NCI-H146 (cell line): ENCODE data around the gene REST.
"Not testable (repeated sequence)": the region's sequence is repeated elsewhere in the genome, so short reads cannot be mapped to it uniquely, and the experiment has no call there.

Experiments used
- DNase-seq: peaks from one replicate; lab custom pipeline; 2025; lab: John Stamatoyannopoulos, UW

The REST gene, protein sequence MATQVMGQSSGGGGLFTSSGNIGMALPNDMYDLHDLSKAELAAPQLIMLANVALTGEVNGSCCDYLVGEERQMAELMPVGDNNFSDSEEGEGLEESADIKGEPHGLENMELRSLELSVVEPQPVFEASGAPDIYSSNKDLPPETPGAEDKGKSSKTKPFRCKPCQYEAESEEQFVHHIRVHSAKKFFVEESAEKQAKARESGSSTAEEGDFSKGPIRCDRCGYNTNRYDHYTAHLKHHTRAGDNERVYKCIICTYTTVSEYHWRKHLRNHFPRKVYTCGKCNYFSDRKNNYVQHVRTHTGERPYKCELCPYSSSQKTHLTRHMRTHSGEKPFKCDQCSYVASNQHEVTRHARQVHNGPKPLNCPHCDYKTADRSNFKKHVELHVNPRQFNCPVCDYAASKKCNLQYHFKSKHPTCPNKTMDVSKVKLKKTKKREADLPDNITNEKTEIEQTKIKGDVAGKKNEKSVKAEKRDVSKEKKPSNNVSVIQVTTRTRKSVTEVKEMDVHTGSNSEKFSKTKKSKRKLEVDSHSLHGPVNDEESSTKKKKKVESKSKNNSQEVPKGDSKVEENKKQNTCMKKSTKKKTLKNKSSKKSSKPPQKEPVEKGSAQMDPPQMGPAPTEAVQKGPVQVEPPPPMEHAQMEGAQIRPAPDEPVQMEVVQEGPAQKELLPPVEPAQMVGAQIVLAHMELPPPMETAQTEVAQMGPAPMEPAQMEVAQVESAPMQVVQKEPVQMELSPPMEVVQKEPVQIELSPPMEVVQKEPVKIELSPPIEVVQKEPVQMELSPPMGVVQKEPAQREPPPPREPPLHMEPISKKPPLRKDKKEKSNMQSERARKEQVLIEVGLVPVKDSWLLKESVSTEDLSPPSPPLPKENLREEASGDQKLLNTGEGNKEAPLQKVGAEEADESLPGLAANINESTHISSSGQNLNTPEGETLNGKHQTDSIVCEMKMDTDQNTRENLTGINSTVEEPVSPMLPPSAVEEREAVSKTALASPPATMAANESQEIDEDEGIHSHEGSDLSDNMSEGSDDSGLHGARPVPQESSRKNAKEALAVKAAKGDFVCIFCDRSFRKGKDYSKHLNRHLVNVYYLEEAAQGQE

DNA sequence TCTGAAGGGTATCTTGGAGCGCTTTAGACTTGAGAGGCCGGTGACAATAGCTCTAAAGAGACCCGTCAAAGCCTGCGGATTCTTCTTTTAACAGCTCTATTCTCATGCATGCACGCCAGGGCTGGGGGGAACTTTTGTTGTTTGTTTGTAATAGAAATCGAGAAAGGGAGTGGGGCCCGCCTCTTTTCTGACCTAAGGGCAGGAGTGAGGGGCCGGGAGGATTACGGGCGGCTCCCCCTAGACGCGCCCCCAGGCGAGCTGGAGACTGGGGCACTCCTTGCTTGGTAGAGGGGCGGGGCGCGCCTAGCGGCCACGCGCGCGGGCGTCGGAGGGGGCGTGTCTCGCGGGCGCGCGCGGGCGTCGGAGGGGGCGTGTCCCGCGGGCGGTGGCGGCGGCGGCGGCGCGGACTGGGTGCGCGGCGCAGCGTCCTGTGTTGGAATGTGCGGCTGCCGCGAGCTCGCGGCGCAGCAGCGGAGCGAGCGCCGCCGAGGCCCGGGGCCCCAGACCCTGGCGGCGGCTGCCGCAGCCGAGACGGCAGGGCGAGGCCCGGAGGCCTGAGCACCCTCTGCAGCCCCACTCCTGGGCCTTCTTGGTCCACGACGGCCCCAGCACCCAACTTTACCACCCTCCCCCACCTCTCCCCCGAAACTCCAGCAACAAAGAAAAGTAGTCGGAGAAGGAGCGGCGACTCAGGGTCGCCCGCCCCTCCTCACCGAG, at the start of gene REST:
REST (plus strand) TSS at position 412 of the 717 bp plus-strand sequence. CDS start 2,739 bp downstream, outside the sequence.
- peak; percentile 25 for DNase-seq

DNA sequence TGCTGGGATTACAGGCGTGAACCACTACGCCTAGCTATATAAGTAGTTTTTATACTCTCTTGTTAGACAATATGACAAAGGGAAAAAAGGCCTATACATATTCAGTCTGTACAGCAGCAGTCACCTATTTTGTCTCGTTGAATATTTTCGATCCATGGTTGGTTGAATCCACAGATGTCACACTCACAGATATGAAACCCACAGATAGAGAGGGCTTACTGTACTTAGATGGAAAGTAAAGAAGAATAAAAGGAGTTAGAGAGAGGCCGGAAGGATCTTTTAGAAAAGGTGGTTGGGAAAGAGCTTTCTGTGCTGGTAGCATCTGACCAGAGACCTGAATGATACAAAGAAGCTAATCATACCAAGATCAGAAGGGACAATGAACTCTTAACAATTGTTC, 47.9 kb upstream of the REST start:
- no peak for DNase-seq

DNA sequence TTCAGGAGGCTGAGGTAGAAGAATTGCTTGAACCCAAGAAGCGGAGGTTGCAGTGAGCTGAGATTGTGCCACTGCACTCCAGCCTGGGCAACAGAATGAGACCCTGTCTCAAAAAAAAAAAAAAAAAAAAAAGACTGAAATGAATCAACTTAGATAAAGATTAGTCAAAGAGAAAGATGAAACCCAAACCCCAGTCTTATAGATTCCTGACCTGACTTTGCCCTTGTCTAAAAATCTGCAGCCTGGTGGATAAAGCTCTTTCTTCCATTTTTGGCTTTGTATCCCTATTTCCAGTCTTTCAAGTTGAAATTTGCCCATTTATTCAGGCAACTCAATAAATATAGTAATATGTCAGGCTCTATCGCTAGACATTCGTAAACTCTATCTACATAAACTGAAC, 46.9 kb upstream of the REST start:
- no peak for DNase-seq

DNA sequence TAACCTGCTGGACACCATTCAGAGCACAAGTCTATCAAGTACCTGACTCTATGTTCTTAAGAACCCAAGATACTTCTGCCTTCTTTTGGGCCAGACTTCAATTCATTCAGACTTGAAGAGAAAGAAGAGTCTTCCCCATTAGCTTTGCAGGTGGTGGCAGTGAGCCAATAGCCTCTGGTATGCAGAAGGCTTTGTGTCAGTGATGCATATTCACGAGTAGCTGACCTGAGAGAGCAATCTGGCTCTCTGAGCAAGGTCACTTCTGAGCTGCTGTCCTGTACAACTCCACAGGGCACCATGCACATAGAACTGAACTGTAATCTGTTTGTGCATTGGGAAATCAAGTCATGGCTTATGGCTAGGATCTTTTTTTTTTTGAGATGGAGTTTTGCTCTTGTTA, 46.3 kb upstream of the REST start:
- DNase-seq, result no peak

DNA sequence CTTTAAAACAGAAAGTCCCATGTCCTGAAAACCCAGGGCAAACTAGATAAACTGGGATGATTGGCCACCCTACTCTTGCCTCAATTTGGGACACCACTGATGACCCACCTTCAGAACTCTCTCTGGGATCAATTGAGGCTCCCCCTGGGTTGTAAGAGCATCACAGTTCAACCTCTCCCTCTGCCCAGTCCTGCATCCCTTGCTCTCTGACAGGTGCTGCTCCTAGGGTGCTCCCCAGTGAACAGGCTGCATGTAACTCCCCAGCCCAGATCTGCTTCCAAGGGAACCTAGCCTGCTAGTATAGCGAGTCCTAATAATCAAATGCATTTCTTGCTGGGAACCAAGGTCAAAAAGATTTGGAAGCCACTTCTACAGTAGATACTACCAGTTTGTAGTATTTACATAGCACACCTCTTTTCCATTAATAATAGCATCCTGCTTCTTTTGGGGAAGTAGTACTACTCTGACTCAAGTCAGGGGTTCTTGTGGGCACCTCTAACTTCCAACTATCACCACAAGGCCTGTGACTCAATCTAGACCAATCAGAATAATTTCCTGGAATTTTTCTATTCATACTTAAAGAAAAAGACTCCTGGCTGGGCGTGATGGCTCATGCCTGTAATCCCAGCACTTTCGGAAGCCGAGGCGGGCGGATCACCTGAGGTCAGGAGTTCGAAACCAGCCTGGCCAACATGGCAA, 44.1 kb upstream of the REST start:
- DNase-seq, result no peak

DNA sequence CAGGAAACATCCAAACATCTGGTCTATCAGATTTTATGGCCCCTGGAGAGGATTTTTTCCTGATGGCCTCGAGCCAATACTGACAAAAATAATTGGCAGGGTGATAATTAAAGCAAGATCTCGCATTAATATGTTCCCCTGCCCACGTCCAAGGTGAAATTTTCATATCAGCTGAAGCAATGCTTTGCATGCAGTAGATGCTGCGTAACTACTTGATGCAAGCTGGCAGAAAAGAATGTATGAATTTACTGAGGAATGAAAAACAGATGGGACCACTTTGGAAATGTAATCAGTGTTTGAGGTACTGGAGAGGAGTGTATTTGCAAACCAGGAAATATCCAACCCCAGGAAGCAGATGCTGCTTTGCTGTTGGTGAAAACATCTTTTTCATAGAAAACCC, 36.8 kb upstream of the REST start:
- no peak for DNase-seq

DNA sequence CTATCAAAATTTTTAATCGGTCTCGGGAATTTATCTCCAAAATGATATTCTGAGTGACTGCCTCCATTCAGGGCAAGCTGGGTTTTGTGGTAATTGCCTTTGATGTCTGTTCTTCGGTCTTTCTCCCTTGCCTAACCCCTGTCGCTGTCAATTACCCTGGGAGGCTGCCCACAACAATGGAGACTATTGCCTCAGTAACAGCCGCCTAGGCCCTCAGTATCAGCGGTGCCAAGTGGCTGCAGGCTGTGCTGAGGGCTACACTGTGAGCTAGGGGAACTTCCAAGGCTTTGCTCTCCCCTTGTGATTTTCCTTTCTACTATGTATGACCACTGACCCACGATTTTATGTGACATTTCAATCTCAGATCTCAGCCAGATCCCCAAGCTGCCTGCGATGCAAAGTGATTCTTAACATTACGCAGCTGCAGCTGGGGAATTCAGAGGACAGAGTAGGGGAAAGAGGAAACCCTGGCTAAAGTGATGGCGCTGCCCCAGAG, 36.3 kb upstream of the REST start:
- no peak for DNase-seq

DNA sequence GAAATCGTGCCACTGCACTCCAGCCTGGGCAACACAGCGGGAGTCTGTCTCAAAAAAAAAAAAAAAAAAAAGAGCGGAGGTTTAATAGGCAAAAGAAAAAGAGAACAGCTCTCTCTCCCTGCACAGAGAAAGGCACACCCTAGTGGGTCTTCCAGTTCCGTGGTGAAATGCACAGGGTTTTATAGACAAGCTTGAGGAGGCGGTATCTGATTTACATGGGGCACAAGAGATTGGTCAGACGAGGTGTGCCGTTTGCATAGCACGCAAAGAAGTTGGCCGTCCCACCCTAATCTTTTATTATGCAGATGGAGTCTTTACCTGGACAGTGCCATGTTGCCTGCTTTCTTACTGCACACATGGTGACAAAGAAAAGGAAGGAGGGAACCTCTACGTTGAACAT, 33.5 kb upstream of the REST start:
- DNase-seq, result peak; percentile 69

DNA sequence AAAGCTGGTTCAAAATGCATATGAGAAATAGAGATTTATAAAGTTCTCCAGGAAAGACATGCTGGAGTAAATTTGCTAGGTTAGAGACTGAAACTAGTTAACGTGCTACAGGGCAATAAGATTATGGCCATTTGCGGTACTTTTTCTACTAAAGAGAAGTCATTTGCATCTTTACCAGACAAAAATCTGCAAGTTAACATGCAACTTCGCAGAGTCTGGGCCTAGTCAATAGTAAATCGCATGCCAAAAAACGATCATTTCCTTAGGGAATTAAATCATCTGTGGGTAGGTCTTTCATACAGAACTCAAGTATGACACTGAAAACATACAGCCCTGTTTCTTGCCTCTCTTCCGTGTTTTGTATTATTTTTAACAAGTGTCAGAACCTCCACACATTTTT, 32.8 kb upstream of the REST start:
- no peak for DNase-seq

DNA sequence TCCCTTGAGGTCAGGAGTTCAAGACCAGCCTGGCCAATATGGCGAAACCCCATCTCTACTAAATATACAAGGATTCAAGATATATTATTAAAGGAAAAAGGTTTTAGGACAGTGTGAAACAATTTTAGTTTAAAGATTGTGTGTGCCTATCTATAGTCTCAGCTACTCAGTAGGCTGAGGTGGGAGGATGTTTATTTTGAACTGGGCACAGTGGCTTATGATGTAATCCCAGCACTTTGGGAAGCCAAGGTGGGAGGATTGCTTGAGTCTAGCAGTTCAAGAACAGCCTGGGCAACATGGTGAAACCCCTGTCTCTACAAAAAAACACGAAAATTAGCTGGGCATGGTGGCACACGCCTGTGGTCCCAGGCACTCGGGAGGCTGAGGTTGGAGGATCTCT, 31.4 kb upstream of the REST start:
- DNase-seq, result no peak

DNA sequence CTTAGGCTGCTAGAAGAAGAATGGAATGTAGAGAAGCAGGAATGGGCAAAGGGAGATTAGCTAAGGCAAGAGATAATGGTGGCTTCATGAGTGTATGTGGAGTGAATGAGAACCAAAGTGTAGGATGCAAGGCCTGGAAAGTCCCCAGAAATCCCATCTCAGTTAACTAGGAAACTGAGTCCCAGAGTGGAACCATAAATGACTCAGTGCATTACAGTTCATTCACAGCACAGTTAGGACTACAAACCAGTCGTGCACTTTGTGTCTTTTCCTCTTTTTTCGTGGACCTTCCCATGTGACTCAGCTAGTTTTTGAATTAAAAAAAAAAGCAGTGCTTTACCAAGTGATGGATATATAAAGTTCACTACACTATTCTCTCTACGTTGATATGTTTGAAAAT, 27.7 kb upstream of the REST start:
- DNase-seq, result no peak

DNA sequence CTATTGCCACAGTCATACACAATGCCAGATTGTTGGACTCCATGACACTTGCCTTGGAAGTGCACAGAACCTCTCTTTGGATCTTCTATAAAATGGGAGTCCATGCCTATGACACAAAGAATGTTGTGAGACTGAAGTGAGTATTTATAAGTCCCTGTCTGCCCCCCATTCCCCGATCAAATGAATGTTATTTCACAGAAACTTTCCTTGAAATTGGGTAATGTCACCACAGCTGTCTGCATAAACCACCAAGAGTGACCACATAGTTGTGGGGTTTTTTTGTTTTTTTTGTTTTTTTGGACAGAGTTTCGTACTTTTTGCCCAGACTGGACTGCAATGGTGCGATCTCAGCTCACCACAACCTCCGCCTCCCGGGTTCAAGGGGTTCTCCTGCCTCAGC, 27.1 kb upstream of the REST start:
- DNase-seq, result no peak

DNA sequence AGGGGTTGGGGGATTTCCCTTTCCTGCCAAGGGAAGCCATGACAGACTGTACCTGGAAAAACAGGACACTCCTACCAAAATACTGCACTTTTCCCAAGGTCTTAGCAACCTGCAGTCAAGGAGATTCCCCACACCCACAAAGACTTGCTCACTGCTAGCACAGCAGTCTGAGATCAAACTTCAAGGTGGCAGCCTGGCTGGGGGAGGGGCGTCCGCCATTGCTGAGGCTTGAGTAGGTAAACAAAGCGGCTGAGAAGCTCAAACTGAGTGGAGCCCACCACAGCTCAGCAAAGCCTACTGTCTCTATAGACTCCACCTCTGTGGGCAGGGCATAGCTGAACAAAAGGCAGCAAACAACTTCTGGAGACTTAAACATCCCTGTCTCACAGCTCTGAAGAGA, 23.2 kb upstream of the REST start:
- not testable (repeated sequence) for DNase-seq

DNA sequence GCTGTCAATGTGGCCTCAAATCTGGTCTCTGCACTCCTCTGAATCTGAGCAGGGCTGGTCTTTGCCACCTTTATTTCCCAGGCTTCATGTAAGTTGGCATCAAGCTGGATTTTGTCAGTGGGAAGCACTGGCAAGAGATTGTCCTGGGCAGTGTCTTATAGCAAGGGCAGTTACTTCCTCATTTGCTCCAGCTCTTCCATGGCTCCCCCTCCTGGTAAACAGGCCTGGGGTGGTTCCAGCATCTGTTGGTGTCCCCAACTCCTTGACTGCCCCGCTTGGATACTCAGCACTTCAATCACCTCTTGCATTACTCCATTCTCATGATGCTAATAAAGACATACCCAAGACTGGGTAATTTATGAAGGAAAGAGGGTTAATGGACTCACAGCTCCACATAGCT, 15.0 kb upstream of the REST start:
- DNase-seq, result no peak

DNA sequence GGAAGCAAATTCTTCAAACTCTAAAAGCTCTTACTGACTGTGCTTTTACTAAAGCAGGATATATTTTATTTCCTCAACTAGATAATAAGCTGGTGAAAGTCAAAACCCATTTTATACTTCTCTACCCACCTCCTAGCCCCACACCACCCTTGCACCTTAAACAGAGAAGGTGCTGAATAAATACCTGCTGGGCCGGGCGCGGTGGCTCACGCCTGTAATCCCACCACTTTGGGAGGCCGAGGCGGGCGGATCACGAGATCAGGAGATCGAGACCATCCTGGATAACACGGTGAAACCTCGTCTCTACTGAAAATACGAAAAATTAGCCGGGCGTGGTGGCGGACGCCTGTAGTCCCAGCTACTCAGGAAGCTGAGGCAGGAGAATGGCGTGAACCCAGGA, 9.9 kb upstream of the REST start:
- not testable (repeated sequence) for DNase-seq

DNA sequence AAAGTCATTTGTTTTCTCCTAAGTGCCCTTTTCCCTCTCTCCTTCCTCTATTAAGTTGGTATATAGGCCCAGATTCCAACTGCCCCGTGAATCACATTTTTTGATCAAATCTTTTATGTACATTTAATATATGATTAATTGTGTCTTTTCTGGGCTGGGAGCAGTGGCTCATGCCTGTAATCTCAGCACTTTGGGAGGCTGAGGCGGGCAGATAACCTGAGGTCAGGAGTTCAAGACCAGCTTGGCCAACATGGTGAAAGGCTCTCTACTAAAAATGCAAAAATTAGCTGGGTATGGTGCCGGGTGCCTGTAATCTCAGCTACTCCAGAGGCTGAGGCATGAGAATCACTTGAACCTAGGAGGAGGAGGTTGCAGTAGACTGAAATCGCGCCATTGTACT, 7.5 kb upstream of the REST start:
- DNase-seq, result not testable (repeated sequence)

DNA sequence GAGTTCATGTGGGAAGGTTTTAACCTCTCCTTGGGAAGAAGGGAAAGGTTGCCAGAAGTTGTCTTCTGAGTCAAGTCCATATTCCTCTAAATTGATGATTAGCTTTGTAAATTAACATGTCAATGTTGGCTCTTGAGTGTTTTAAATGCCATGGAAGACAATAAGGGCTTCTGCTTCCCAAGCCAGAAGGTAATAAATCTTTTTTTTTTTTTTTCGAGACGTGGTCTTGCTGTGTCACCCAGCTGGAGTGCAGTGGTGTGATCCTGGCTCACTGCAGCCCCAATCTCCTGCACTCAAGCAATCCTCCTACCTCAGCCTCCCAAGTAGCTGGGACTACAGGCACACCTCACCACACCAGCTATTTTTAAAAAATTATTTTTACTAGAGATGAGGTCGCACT, 5.0 kb upstream of the REST start:
- no peak for DNase-seq

DNA sequence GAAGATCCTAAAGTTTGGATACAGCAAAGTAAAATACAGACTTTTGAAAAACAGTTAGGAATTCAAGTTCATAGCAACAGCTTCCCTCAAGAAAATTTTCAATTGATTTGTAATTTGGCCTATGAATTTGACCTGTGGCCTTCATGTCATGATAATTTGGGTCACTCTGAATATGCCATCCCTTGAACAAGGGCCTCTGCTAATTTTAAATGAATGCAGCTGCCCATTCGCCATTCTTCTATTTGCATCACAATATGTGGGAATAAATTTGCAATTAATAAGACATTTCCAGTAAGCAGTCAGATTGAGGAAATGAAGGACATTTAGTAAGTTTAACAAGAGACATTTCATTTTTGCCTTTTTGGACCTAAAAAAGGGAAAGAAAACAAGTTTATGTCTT, 1.9 kb upstream of the REST start:
- no peak for DNase-seq

DNA sequence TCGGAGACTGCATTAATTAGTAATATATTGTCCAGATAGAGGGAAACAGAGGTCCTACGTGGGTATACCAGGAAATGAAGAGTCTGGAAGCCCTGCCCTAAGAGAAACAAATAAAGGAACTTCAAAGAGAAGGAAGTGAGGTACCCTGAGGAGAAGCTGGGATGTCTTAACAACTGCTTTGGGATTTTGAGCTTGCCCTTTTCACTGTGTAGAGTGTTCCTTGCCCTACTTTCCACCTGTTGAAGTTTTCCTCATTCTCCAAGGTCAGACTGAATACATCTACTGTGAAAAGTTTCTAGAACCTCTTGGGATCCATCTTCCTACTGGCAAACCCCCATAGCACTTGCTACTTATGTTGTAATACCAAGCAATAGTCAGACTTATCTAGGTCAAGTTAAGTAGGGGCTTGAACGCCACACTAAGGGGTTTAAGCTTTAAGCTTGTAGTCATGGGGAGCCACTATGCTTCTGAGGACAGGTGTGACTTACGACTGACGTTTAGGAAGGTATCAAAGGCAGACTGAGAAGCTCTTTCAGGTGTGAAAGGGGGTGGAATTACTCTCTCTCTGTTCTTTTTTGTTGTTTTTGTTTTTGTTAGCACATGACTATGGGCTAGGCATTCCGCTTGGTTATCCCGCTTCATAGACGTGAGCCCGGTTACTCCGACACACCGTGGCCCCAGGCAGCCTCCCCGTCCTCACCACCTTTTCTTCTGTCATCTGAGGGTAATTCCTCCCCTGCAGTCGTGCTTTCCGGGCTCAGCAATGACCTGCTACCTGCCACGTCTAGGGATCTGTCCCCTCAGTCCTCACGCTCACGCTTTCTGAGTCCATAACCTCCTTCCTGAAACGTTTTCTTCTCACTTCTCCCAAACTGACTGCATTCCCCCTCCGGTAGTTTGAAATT, 959 bp upstream of the REST start:
- no peak for DNase-seq
